ENCODE data around the gene LCTL.
A peak's percentile ranks its signal among the peaks of the same experiment; 100 is the strongest.

LCTL gene

GRCh38 chr15:66565741-66566144 lies at the start of gene LCTL:
LCTL (minus strand) TSS chr15:66565998; CDS start chr15:66565365, 633 bp downstream.
- ATAC-seq (replicated peaks; ENCODE audit: extremely low read depth, poor library complexity, severe bottlenecking) (no peak), DNase-seq (ENCODE audit: low spot score in 2 of 2) (no peak)
- Mint-ChIP-seq H3K4me1 (peaks cover 7% of the 10 kb centered on the region), H3K9me3 (no peaks in the 10 kb centered on the region), H3K27ac (ENCODE audit: low read depth) (peak within 1 kb of the TSS; percentile 56), H3K4me3 (no peak within 1 kb of the TSS), H3K36me3 (ENCODE audit: insufficient read depth) (no peaks in the 10 kb centered on the region), H3K27me3 (no peaks in the 10 kb centered on the region)

- H3K4me3 Mint-ChIP-seq = no peak overlapping the region
- peaks cover 3% of the 10 kb centered on the region for H3K27me3 Mint-ChIP-seq
- H3K36me3 Mint-ChIP-seq (ENCODE audit: insufficient read depth) = no peaks in the 10 kb centered on the region
- DNase-seq (ENCODE audit: low spot score in 2 of 2) (no peak), ATAC-seq (replicated peaks; ENCODE audit: extremely low read depth, poor library complexity, severe bottlenecking) (no peak)
- no peaks in the 10 kb centered on the region for H3K9me3 Mint-ChIP-seq
- H3K4me1 Mint-ChIP-seq = no peaks in the 10 kb centered on the region
- H3K27ac Mint-ChIP-seq (ENCODE audit: low read depth) = no peak overlapping the region
Observed at GRCh38 chr15:66614951-66615760, 49.4 kb upstream of the LCTL start.

GRCh38 chr15:66614456-66614855 lies 48.7 kb upstream of the LCTL start:
- no peak overlapping the region for H3K27ac Mint-ChIP-seq (ENCODE audit: low read depth)
- no peaks in the 10 kb centered on the region for H3K27me3 Mint-ChIP-seq
- H3K4me1 Mint-ChIP-seq = no peaks in the 10 kb centered on the region
- no peaks in the 10 kb centered on the region for H3K36me3 Mint-ChIP-seq (ENCODE audit: insufficient read depth)
- DNase-seq (ENCODE audit: low spot score in 2 of 2) (no peak), ATAC-seq (replicated peaks; ENCODE audit: extremely low read depth, poor library complexity, severe bottlenecking) (no peak)
- H3K4me3 Mint-ChIP-seq = no peak overlapping the region
- no peaks in the 10 kb centered on the region for H3K9me3 Mint-ChIP-seq

- no peak overlapping the region for H3K4me3 Mint-ChIP-seq
Observed at GRCh38 chr15:66613743-66614142, 47.9 kb upstream of the LCTL start.

GRCh38 chr15:66611257-66612053 lies 45.7 kb upstream of the LCTL start:
- H3K4me1 Mint-ChIP-seq = no peaks in the 10 kb centered on the region
- H3K27ac Mint-ChIP-seq (ENCODE audit: low read depth) = no peak overlapping the region
- H3K36me3 Mint-ChIP-seq (ENCODE audit: insufficient read depth) = no peaks in the 10 kb centered on the region
- no peak for ATAC-seq (replicated peaks; ENCODE audit: extremely low read depth, poor library complexity, severe bottlenecking)
- no peak overlapping the region for H3K4me3 Mint-ChIP-seq
- no peaks in the 10 kb centered on the region for H3K27me3 Mint-ChIP-seq
- DNase-seq (ENCODE audit: low spot score in 2 of 2) = no peak
- H3K9me3 Mint-ChIP-seq = no peaks in the 10 kb centered on the region

More at GRCh38 chr15:66613743-66614142, 47.9 kb upstream of the LCTL start:
- Mint-ChIP-seq H3K9me3 (no peaks in the 10 kb centered on the region), H3K4me1 (no peaks in the 10 kb centered on the region), H3K36me3 (ENCODE audit: insufficient read depth) (no peaks in the 10 kb centered on the region), H3K27ac (ENCODE audit: low read depth) (no peak overlapping the region), H3K27me3 (no peaks in the 10 kb centered on the region)
- no peak for DNase-seq (ENCODE audit: low spot score in 2 of 2)
- ATAC-seq (replicated peaks; ENCODE audit: extremely low read depth, poor library complexity, severe bottlenecking) = no peak

- DNase-seq (ENCODE audit: low spot score in 2 of 2) (no peak), ATAC-seq (replicated peaks; ENCODE audit: extremely low read depth, poor library complexity, severe bottlenecking) (no peak)
- no peaks in the 10 kb centered on the region for H3K4me1 Mint-ChIP-seq
- no peaks in the 10 kb centered on the region for H3K9me3 Mint-ChIP-seq
- no peak overlapping the region for H3K4me3 Mint-ChIP-seq
- no peaks in the 10 kb centered on the region for H3K36me3 Mint-ChIP-seq (ENCODE audit: insufficient read depth)
- H3K27ac Mint-ChIP-seq (ENCODE audit: low read depth) = no peak overlapping the region
- no peaks in the 10 kb centered on the region for H3K27me3 Mint-ChIP-seq
Observed at GRCh38 chr15:66609876-66610275, 44.1 kb upstream of the LCTL start.

GRCh38 chr15:66608881-66609280 lies 43.1 kb upstream of the LCTL start:
- Mint-ChIP-seq H3K27ac (ENCODE audit: low read depth) (no peak overlapping the region), H3K9me3 (no peaks in the 10 kb centered on the region), H3K36me3 (ENCODE audit: insufficient read depth) (no peaks in the 10 kb centered on the region), H3K4me1 (no peaks in the 10 kb centered on the region), H3K27me3 (no peaks in the 10 kb centered on the region), H3K4me3 (no peak overlapping the region)
- ATAC-seq (replicated peaks; ENCODE audit: extremely low read depth, poor library complexity, severe bottlenecking) (no peak), DNase-seq (ENCODE audit: low spot score in 2 of 2) (no peak)

GRCh38 chr15:66608159-66608558 lies 42.4 kb upstream of the LCTL start:
- H3K4me3 Mint-ChIP-seq = no peak overlapping the region
- H3K36me3 Mint-ChIP-seq (ENCODE audit: insufficient read depth) = no peaks in the 10 kb centered on the region
- no peak overlapping the region for H3K27ac Mint-ChIP-seq (ENCODE audit: low read depth)
- no peaks in the 10 kb centered on the region for H3K4me1 Mint-ChIP-seq
- DNase-seq (ENCODE audit: low spot score in 2 of 2) (no peak), ATAC-seq (replicated peaks; ENCODE audit: extremely low read depth, poor library complexity, severe bottlenecking) (no peak)
- no peaks in the 10 kb centered on the region for H3K27me3 Mint-ChIP-seq
- no peaks in the 10 kb centered on the region for H3K9me3 Mint-ChIP-seq

- H3K9me3 Mint-ChIP-seq = no peaks in the 10 kb centered on the region
- no peaks in the 10 kb centered on the region for H3K36me3 Mint-ChIP-seq (ENCODE audit: insufficient read depth)
- H3K4me3 Mint-ChIP-seq = no peak overlapping the region
- peaks cover 21% of the 10 kb centered on the region for H3K27me3 Mint-ChIP-seq
- H3K27ac Mint-ChIP-seq (ENCODE audit: low read depth) = no peak overlapping the region
- ATAC-seq (replicated peaks; ENCODE audit: extremely low read depth, poor library complexity, severe bottlenecking) (peak; percentile 54), DNase-seq (ENCODE audit: low spot score in 2 of 2) (peak; percentile 13 to 33)
- H3K4me1 Mint-ChIP-seq = no peaks in the 10 kb centered on the region
Observed at GRCh38 chr15:66603301-66604179, 37.7 kb upstream of the LCTL start.

GRCh38 chr15:66601521-66601920 lies 35.7 kb upstream of the LCTL start:
- ATAC-seq (replicated peaks; ENCODE audit: extremely low read depth, poor library complexity, severe bottlenecking) = no peak
- Mint-ChIP-seq H3K4me3 (no peak overlapping the region), H3K36me3 (ENCODE audit: insufficient read depth) (no peaks in the 10 kb centered on the region), H3K4me1 (no peaks in the 10 kb centered on the region), H3K27ac (ENCODE audit: low read depth) (no peak overlapping the region), H3K9me3 (no peaks in the 10 kb centered on the region), H3K27me3 (peaks cover 28% of the 10 kb centered on the region)
- no peak for DNase-seq (ENCODE audit: low spot score in 2 of 2)

GRCh38 chr15:66600240-66600627 lies 34.4 kb upstream of the LCTL start:
- Mint-ChIP-seq H3K9me3 (no peaks in the 10 kb centered on the region), H3K36me3 (ENCODE audit: insufficient read depth) (no peaks in the 10 kb centered on the region), H3K4me3 (no peak overlapping the region), H3K27me3 (peaks cover 28% of the 10 kb centered on the region), H3K27ac (ENCODE audit: low read depth) (no peak overlapping the region), H3K4me1 (no peaks in the 10 kb centered on the region)
- DNase-seq (ENCODE audit: low spot score in 2 of 2) (no peak), ATAC-seq (replicated peaks; ENCODE audit: extremely low read depth, poor library complexity, severe bottlenecking) (no peak)

GRCh38 chr15:66599536-66600239 lies 33.9 kb upstream of the LCTL start:
- Mint-ChIP-seq H3K36me3 (ENCODE audit: insufficient read depth) (no peaks in the 10 kb centered on the region), H3K4me3 (no peak overlapping the region), H3K4me1 (no peaks in the 10 kb centered on the region), H3K27ac (ENCODE audit: low read depth) (no peak overlapping the region), H3K27me3 (peaks cover 28% of the 10 kb centered on the region), H3K9me3 (no peaks in the 10 kb centered on the region)
- ATAC-seq (replicated peaks; ENCODE audit: extremely low read depth, poor library complexity, severe bottlenecking) (no peak), DNase-seq (ENCODE audit: low spot score in 2 of 2) (no peak)

Data from central memory CD8-positive, alpha-beta T cell (primary cell).